ENCODE data around the gene ARHGAP4.

ARHGAP4 gene

DNA sequence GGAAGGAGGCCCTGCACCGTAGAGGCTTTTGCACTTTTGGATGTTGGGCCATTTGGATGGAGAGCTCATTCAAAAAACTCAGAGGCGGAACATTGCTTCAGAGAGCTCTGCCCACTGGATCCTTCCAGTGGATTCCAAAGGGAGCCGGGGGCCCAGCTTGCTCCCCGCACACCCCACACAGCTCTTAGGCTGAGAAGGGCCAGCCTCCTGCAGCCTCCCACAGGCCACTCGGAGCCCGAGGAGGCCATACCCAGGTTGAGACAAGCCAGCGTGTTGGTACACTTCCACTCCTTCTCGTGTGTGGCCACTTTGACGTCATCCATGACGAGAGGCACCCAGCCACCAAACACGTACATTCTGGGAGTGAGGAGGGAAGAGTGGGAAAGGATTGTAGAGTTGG is 35.2 kb upstream of the ARHGAP4 start:
- DNase-seq, result no peak

DNA sequence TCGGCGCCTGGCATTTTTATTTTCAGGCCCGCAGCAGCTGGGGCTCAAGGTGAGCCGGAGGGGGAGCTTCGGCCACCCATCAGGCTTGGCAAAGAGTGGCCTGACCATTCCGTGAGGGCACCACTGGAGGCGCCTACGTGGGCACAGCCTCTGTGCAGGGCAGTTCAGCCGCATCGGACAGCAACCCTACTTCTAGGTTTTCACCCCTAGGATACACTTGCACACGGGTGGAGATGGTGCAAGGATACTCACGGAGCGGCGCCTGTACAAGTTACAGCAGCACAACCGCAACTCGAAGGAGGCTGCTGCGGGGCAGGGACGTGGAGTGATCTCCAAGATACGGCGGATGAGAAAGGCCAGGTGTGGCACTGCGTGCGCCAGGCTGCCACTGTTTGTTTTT is 34.7 kb upstream of the ARHGAP4 start:
- DNase-seq, result no peak

DNA sequence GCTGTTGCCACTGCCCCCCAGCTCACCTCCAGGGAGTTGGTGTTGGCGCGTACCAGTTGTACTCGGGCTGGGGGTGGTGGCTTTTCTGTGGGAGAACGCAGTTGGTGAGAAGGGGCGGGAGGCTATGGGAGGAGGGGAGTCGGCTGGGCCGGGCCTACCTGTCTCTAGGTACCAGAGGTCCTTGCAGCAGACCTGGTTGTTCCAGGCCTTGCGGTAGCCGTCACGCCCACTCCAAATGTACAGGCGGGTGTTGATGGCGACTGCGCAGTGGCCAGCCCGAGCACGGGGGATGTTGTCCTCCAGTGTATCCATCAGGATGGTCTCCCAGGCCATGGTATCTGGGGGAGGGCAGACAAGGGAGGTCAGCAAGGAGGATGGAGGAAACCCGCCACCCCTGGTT is 34.0 kb upstream of the ARHGAP4 start:
- DNase-seq, result no peak

DNA sequence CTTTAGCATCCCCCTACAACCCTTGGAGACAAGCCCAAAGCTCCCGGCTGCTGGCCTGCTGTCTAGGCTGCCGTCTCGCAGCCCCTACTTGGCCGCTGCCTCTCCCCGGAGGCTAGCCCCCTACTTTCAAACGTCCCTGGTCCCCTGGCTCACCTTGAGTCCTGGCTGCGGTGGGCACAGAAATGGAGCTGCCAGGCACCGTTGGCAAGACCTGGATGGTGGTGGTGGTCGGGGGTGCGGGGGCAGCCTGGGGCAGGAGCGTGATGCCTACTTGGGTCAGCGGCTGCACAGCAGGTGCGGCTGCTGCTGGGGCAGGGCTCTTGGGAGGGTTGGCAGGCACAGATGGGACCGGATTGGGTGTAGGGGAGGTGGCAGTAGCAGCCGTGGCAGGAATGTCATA is 33.6 kb upstream of the ARHGAP4 start:
- DNase-seq, result no peak

DNA sequence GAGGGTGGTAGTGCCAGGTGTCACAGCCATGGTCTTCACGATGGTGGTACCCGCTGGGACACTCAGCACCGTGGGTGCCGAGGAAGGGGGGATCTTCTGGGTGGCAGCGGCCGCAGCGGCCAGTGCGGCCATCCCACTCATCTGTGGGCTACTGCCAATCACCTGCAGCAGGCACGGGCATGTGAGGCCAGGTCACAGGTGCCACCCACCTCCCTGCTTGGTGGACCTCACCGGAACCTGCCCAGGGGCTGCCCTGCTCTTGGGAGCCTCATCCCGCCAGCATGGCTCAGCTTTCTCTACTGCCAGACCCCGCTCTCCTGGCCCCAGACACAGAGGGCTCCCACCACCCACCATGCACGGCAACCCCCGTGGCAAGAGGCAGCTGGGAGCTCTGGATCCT is 32.5 kb upstream of the ARHGAP4 start:
- no peak for DNase-seq

DNA sequence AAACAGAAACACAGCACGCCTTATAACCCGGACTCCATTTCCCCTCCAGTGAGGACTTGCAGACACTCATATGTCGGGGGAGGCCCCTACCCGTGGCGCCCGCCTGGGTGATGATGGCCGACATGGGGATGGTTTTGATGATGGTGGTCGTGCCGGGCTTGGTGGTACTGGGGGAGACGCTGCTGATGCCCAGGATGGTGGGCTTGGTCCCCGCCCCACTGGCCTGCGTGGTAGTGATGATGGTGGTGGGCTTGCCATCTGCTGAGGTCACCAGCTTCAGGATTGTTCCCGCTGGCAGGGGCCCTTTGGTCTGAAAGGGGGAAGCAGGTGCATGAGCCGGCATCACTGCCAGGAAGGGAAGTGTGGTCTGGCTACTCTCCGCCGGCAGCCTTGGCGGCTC is 31.2 kb upstream of the ARHGAP4 start:
- DNase-seq, result no peak

DNA sequence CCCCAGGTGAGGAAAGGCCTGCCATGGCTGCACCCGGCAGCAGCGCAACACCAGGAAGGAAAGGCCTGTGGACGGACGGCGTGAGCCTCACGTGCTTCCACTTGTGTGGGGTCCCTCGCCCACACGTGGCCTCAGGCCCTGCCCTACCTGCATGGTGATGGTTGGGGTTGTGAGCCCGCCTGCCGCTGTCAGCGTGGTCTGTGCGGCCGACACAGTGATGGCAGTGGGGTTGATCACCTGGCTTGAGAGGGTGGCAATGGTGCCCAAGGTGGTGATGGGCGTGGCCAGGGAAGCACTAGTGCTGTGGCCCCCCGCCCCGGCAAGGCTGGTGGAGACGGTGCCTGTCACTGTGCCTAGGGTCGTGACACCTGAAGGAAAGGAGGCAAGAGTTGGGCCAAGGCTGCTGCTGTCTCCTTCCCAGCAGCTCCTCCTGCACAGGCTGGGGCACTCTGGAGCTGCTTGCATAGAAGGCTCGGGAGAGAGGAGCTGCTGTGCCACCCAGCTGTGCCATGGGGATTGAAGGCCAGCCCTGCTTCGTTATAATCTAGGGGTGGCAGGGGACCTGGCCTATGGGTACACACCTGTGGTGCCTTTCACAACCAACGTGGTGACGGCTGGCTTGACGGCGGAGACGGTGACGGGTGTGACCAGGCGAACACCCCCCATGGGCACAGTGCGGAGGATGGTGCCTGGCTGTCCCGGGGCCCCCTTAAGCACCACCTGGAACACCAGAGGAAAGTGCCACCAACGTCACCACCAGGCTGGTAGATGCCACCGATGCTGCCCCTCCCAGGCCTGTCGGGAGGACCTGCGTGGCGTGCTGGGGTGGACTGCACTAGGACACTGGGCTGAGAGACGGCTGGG is 30.2 kb upstream of the ARHGAP4 start:
- DNase-seq, result no peak

DNA sequence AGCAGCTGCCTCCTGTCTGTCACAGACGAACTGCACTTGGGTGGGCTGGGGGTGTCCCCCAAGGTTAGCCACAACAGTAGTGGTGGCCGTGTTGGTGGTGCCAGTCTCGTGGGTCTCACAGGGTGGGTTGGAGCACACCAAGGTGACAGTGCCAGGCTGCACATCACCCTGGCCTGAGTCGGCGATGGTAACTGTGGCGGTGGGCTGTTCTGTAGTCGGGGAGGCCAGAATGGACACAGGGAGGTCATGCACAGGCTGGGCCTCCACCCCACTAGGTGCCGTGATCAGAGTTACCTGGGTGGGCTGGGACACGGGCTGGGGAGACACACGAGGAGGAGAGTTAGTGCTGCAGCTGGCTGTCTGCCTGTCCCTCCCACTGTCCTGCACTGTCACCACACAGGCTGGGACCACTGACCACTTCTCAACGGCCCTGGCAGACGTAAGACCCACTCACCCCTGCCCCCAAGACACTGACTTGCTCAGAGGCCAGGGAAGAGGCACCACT is 29.2 kb upstream of the ARHGAP4 start:
- DNase-seq, result no peak

DNA sequence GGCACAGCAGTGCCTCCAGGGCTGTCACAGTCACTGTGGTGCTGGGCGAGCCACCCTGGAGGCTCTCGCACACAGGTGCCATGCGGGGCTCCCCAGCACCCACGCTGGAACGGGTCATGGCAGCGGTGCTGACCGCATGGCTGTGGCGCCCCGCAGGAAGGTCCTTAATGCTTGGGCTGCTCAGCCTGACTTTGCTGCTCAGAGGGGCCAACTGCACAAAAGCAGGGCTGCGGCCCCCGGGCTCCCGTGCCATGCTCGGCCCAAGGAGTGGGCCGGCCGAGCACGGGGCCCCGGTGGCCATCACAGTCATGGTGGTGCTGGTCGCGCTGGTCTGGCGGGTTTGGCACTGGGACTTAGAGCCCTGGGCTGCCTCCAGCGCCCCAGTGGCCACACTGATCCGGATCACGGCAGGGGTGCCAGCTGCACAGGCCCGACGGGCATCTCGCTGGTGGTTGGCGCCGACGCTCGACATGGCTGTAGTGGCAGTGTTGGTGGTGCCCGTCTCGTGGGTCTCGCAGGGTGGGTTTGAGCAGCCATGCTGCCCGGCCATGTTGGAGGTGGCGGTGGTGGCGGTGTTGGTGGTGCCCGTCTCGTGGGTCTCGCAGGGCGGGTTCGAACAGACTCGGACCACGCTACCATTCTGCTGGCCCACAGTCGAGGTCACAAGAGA is 28.6 kb upstream of the ARHGAP4 start:
- DNase-seq, result no peak

DNA sequence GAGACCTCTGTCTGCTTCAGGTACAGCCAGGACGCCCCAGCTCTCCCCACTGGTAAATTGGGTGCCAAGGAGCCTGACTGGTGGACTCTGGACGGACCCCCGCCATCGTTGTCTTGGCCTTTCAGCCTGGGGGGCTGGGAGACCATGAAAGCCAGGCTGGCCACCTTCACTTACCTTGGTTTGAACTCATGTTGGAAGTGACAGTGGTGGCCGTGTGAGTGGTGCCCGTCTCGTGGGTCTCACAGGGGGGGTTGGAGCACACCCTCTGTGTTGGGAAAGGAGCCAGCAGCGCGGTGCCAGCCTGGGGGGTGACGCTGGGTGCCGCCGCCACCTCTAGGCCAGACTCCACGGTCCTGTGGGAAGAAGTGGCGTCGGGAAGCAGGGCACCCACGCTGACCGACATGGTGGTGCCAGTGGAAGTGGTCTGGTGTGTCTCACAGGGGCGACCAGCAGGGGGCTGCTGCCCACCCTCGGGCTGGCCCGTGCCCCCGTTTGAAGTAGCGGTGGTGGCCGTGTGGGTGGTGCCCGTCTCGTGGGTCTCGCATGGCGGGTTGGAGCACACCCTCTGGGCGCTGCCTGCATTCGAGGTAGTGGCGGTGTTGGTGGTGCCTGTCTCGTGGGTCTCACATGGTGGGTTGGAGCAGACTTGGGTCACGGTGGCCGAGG is 28.0 kb upstream of the ARHGAP4 start:
- DNase-seq, result no peak

DNA sequence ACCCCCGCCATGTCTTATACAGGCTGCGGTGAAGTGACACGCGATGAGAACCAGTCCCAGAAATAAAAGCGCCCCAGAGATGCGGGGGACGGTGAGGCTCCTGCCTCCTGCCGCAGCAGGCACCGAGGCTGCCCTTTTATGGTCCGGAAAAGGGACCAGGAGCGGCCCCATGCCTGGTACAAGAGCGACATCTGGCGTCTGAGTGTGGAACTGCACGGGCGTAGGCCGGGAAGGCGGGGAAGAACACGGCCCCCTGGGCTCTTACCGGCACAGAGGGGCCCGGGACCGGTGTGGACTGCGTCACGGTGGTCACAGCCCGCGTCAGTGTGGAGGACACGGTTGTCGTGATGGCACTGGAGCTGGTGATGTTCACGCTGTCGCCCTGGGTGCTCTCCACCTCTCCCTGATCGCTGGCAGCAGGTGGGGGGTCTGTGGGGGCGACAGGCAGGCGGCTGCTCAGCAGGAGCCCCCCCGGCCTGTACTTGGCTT is 27.3 kb upstream of the ARHGAP4 start:
- DNase-seq, result peak; percentile 16 to 48

DNA sequence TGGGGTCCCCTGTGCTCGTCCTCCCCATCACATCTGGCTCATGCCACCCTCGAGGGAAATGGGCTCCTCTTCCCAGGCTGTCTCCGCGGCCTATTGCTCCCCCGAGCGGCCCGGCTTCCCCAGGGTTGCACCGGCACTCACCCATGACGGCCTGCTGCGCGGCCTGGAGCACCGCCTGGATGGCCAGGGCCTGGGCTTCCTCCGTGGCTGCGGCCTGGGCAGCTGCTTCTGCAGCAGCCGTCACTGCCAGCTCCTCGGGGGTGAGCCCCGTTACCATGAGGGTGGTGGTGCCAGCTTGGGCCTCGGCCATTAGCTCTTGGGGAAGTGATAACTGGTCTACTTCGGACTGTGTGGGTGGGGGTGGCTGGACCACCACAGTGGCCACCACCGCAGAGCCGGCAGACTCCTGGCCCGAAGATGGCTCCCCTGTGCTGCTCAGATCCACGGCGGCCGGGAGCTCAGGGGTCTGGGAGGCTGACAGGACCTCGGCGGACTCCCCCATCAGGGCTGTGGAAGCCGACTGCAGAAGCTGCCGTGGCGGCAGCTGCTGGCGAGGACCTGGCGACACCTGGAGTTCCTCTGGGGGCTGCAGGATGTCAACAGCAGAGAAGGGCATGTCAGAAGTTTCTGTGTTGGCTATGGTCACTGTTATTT is 26.4 kb upstream of the ARHGAP4 start:
- DNase-seq, result no peak

DNA sequence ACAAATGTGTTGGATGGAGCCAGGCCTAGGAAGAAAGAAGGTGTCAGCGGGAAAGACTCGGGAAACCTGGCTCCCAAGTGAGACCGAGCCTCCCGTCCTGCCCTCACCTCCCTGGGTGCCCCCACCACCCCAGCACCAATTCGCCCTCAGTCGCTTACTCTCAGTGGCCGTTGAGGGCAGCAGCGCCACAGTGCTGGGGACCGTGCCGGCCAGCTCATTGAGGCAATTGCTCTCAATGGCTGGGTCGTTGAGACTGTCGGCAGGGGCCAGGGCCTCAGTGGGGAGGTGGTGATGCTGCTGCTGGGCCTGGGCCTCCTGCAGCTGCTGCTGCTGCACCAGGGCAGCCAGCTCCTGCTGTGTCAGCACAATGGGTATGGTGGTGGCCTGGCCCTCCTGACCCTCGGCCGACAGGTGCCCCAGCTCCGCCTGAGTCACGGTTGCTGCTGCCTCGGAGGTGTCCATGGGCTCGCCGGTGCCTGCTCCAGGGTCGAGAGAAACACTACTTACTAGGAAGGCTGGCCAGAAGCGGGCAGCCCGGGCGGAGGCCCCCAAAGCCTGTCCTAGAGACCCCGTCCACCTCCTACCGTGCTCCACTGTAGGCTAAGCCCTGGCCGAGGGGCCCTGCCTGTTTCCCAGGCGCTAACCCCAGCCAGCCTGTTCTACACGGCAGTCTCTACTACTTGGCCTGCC is 25.8 kb upstream of the ARHGAP4 start:
- no peak for DNase-seq

DNA sequence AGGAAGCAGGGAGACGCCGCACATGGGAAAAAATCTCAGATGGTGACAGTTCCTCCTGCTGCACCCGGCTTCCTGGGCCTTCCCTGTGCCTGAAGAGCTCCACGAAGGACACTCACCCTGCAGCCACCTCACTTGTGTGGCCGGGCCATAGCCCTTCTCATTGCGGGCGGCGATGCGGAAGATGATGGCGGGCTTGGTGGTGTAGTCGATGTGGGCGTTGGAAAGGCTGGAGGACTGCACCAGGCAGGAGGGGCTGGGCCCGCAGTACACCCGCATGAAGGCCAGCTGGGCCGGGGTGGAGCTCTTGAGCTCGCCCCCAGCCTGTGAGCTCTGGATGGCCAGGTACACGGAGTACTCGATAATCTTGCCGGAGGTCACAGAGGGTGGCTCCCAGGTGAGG is 24.1 kb upstream of the ARHGAP4 start:
- DNase-seq, result no peak

DNA sequence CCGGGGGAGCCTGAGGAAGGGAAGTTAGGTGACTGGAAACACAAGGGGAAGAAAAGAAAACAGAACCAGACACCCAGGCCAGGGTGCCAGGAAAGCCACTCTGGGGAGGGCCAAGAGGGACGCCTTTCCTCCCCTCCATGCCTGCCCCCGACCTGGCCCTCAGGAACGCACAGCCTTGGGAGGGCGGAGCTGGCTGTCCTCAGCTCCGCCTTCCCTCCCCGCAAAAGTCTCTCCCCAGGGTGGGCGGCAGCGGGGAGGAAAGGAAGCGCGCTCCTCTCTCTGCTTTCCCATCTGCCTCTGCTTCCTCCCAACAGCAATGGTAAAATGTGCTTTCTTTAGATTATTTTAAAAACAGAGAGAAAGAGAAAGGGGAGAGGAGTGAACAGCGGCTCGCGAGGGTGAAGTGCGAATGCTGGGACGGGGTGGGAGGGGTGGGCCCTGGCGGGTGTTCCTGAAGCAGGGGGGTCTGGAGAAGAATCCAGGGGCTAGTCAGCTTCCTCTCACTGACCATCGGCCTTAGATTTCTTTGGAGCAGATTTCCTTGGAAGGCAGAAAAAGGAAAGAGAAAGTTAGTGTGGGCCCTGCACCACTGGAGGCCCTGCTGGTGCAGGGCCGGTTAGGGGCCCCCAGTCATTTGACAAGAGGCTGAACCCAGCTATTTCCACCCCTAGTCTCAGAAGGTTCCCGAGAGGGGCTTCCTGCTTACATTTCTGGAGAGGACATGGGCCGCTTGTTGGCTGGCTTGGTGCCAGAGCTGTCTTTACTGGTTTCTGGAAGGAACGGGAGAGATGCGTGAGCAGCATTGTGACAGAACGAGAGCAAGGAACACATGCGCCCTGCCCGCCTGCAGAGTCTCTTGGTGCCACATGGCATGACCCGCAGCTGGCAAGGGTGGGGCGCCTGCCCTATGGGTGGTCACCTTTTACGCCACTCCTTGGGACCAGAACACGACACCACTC is 23.1 kb upstream of the ARHGAP4 start:
- no peak for DNase-seq

DNA sequence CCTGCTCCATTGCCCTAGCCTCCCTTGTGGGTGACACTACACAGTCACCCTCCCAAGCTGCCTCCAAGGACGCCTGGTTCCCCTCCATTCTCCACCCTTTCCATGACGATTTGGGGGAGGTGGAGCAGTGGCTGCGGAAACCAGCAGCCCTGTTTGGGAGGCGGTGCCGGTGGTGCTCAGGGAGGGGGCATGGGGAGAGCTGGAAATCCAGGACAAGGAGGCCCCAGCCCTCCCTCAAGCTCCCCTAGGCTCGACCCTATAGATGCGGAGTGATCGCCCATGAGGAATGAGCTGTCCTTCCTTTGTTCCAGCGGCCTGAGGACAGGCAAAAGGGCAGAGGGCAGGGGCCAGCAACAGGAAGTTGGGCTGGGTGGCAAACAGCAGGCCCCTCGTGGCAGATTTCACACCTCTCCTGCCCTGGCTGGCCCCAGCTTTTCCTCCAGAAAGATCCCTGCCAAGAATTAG is 22.0 kb upstream of the ARHGAP4 start:
- DNase-seq, result no peak

DNA sequence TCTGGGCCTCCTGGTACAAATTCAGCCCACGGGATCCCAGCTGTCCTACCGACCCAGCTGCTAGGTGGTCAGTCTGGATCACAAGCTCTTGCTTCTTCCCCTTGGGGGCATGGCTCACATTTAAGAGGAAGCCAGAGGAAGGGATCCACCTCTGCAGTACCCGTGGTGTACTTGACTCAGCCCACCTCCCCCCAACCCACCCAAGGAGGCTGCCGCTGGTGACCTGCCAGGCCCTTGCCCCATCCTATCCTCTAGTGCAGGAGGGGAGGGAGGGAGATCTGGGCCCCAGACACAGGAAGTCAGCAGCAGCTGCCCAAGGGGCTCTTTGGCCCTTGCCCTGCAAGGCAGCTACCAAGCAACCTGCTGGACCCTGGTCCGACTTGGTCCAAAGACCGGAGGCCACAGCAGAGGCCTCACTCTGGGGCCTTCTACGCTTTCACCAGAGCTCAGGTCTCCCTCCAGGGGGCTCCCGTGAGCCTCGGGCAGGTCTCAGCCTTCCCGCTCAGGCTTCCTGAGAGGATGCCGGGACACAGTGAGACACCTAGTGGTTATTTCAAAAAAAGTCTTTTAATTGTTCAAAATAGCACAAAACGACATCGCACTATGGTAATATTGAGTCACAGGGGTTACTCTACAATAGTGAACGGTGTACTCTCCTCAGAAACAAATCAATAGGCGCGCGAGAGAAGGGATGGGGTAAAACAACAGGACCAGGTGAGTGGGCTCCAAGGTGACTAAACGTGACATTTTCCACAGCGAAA is 21.1 kb upstream of the ARHGAP4 start:
- DNase-seq, result peak; percentile 36 to 69

DNA sequence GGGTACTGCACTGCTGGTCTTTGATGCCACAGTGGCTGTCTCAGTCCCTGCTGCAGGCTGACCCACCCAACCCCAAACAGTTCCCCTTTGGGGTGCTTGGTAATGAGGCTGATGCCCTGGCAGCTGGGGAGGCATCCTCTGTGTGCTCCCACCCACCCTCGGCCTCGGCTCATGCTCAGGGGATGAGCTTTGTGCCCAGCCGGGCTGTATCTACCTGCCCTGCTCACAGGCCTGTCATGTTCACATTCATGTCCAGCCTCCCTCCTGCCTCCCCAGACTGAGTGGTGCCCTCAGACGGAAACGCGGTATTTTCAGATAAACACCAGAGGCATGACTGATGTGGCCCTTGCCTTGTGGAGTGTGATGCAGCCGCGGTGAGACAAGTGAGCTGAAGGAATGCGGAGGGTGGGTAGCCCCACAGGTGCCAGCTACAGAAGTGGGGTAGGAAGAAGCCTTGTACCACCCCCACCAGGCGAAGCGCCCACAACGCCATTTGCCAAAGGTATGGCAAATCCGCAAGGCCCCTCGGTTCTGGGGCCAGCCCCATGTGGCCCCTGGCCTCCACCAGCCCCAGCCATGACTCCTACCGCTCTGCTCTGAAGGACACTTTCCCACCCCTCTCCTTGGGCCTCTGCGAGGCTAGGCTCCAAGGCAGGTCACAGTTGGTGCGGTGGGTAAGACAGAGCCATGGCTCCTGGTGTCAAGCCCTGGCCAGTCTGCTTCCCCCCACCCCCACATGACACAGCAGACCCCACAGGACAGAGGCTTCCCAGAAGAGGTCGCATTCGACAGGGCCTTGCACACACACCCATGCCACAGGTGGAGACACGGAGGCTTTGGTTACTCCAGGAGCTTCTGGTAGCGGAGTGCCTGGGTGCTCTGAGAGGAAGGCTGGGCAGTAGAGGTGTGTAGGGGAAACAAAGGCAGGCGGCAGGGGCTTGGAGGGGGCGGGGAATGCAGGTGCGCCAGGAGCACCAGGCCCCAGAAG is 20.2 kb upstream of the ARHGAP4 start:
- no peak for DNase-seq

DNA sequence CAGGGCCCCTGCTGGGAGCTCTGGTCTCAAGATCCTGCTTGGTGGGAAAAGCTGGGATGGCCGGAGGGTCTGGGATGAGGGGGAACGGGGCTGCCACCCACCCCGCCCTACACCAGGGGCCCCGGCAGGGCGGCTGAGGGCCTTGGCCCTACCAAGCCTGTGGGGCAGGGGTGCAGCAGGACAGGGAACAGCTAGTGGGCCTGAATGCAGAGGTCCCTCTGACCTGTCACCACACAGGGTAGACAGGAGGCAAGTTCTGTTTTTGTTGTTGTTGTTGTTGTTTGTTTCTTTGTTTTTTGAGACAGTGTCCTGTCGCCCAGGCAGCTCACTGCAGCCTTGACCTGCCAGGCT is 18.7 kb upstream of the ARHGAP4 start:
- DNase-seq, result no peak

Measured in NCI-H2081 (cell line).